Sigmoid colon (tissue), 7 donors: ENCODE data around the gene CHCHD6. TPM values are rescaled to one million over a fixed set of nuclear protein-coding genes. Genes with fewer than 3 reads are reported as not detected.

Experiments used
- DNase-seq: peaks from one replicate; pipeline ENCODE4 v3.0.0-alpha.2; 2019
- H3K27ac ChIP-seq, 4 donors: fragments of 200-600 bp; sonication (generic); one replicate each; pipeline ENCODE4 v1.5.1; 2016 to 2019; ENCODE audit warnings: mild to moderate bottlenecking in 1 of 4
- H3K27me3 ChIP-seq, 3 donors: fragments of 200-600 bp; sonication (generic); one replicate each; pipeline ENCODE4 v1.5.1; 2019; ENCODE audit warnings: mild to moderate bottlenecking in 1 of 3
- H3K36me3 ChIP-seq, 4 donors: fragments of 200-600 bp; sonication (generic); one replicate each; pipeline ENCODE4 v1.5.1; 2016 to 2019
- H3K4me1 ChIP-seq, 4 donors: fragments of 200-600 bp; sonication (generic); one replicate each; pipeline ENCODE4 v1.5.1; 2017 to 2019
- H3K4me3 ChIP-seq, 4 donors: fragments of 200-600 bp; sonication (generic); one replicate each; pipeline ENCODE4 v1.5.1; 2017 to 2019; ENCODE audit warnings: mild to moderate bottlenecking in 2 of 4, moderate library complexity in 1 of 4
- H3K9me3 ChIP-seq, 4 donors: fragments of 200-600 bp in 3 of 4; sonication (generic) in 3 of 4; one replicate each; pipeline versions ENCODE4 v1.5.1 to v1.6.1; 2013 to 2019
- CTCF ChIP-seq, 4 experiments: fragments of 450-650 bp in 3 of 4; fragments of 200-600 bp in 1 of 4; IDR thresholded peaks; one replicate each; pipeline ENCODE4 v1.5.1; 2016 to 2019; ENCODE audit warnings: antibody characterized with exemption in 4 of 4, mild to moderate bottlenecking in 3 of 4, moderate library complexity in 2 of 4
- EP300 ChIP-seq, 4 donors: sonication (generic); formaldehyde crosslinking; IDR thresholded peaks; one replicate each; pipeline ENCODE4 v1.6.1; 2017; ENCODE audit warnings: antibody characterized with exemption in 4 of 4
- POLR2A ChIP-seq, 2 donors: fragments of 450-650 bp; IDR thresholded peaks; one replicate each; pipeline ENCODE4 v1.6.1; 2016; ENCODE audit warnings: antibody characterized with exemption in 2 of 2, mild to moderate bottlenecking in 2 of 2, moderate library complexity in 2 of 2
- POLR2AphosphoS5 ChIP-seq, 4 donors: sonication (generic); formaldehyde crosslinking; IDR thresholded peaks; one replicate each; pipeline ENCODE4 v1.6.1; 2017; ENCODE audit warnings: antibody characterized with exemption in 4 of 4
- WGBS, 2 donors: extraction: QIAGEN DNeasy Blood & Tissue Kit; methylation state at CpG; one replicate each; pipeline ENCODE4 v1.1.7; 2013; 5-methylcytosine and 5-hydroxymethylcytosine counted together
- intact Hi-C: fragments of 100-400 bp; cut with DNase I; formaldehyde crosslinking; loops from one replicate; pipeline ENCODE4 v1.15.1; 2023
- polyA plus RNA-seq, 3 donors: library from polyadenylated mRNA; stranded (reverse); fragments of 200-250 nt; gene quantifications; one replicate each; pipeline ENCODE4 v1.2.3, GENCODE V29; 2013
- total RNA-seq, 4 donors: library from RNA; depleted of rRNA; stranded (reverse); fragments of >200 nt; gene quantifications; one replicate each; pipeline ENCODE4 v1.1.0, GENCODE V29; 2016
- donor health status: healthy with polysubstance abuse.
- donor health status: Bipolar disorder and iron deficiency.
- donor health status: healthy.

Gene CHCHD6
- total and polyA plus RNA-seq, 7 donors = 8.0 to 20.9 (median 14.4) TPM

GRCh38 chr3:126969586-126969985 lies 265.5 kb downstream of the CHCHD6 start:
- H3K27me3 ChIP-seq = peaks cover 0 to 18% (median 0%) of the 10 kb centered on the region in 3 donors
- no peak for DNase-seq
- 51 to 69% methylated on average over 7 of the region's 7 CpGs for WGBS, 2 donors
- peaks cover 0 to 3% (median 2%) of the 10 kb centered on the region in 4 donors for H3K9me3 ChIP-seq
- H3K27ac ChIP-seq = no peak overlapping the region
- no peaks in the 10 kb centered on the region for H3K36me3 ChIP-seq
- H3K4me1 ChIP-seq = peaks cover 0 to 9% (median 0%) of the 10 kb centered on the region in 4 donors
- intact Hi-C loops = no loop called here
- H3K4me3 ChIP-seq = no peak overlapping the region
- no peak for TF ChIP-seq POLR2A (IDR thresholded peaks at IDR 0.05)
- no peak for TF ChIP-seq POLR2AphosphoS5 (IDR thresholded peaks at IDR 0.05)
- TF ChIP-seq EP300 (IDR thresholded peaks at IDR 0.05) = no peak
- no peak for TF ChIP-seq CTCF (IDR thresholded peaks at IDR 0.05)

DNA sequence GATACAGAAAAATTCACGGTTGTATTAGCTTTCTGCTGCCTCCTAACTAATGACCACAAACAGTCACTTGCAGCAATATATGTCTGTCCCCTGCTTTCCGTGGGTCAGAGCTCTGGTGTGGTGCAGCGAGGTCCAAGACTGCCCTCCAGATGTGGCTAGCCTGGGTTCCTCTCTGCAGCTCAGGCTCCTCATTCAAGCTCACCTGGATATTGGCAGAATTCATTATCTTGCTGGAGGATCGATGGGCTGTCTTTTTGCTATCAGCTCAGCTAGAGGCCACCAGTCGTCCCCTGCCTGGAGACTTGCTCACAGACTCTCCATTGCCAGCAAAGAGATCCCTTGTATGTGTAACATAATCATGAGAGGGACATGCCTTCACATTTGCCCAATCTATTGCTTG lies 266.1 kb downstream of the CHCHD6 start:
- WGBS, 2 donors = 79 to 84% methylated on average over 5 of the region's 5 CpGs
- TF ChIP-seq POLR2A (IDR thresholded peaks at IDR 0.05) (no peak), EP300 (IDR thresholded peaks at IDR 0.05) (no peak), CTCF (IDR thresholded peaks at IDR 0.05) (no peak), POLR2AphosphoS5 (IDR thresholded peaks at IDR 0.05) (no peak)
- intact Hi-C loops = no loop called here
- Histone ChIP-seq H3K4me1 (peaks cover 0 to 9% (median 0%) of the 10 kb centered on the region in 4 donors), H3K27ac (no peak overlapping the region), H3K4me3 (no peak overlapping the region), H3K9me3 (peaks cover 0 to 6% (median 2%) of the 10 kb centered on the region in 4 donors), H3K36me3 (no peaks in the 10 kb centered on the region), H3K27me3 (peaks cover 0 to 18% (median 0%) of the 10 kb centered on the region in 3 donors)
- no peak for DNase-seq

GRCh38 chr3:126970921-126971320 lies 266.9 kb downstream of the CHCHD6 start:
- WGBS, 2 donors = 66 to 87% methylated on average over 5 of the region's 5 CpGs
- Histone ChIP-seq H3K4me3 (no peak overlapping the region), H3K27me3 (peaks cover 0 to 17% (median 0%) of the 10 kb centered on the region in 3 donors), H3K4me1 (peaks cover 0 to 9% (median 0%) of the 10 kb centered on the region in 4 donors), H3K9me3 (peaks cover 0 to 6% (median 2%) of the 10 kb centered on the region in 4 donors), H3K27ac (no peak overlapping the region), H3K36me3 (no peaks in the 10 kb centered on the region)
- no peak for DNase-seq
- intact Hi-C loops = no loop called here
- TF ChIP-seq EP300 (IDR thresholded peaks at IDR 0.05) = no peak
- no peak for TF ChIP-seq POLR2A (IDR thresholded peaks at IDR 0.05)
- no peak for TF ChIP-seq POLR2AphosphoS5 (IDR thresholded peaks at IDR 0.05)
- no peak for TF ChIP-seq CTCF (IDR thresholded peaks at IDR 0.05)

- 38 to 52% methylated on average over 13 of the region's 13 CpGs for WGBS, 2 donors
- Histone ChIP-seq H3K36me3 (no peaks in the 10 kb centered on the region), H3K9me3 (peaks cover 0 to 6% (median 2%) of the 10 kb centered on the region in 4 donors), H3K4me1 (peaks cover 0 to 9% (median 0%) of the 10 kb centered on the region in 4 donors), H3K4me3 (no peak overlapping the region), H3K27ac (peak overlapping the region in 1 of 4 donors; percentile 28), H3K27me3 (peaks cover 0 to 12% (median 0%) of the 10 kb centered on the region in 3 donors)
- TF ChIP-seq POLR2A (IDR thresholded peaks at IDR 0.05) (no peak), POLR2AphosphoS5 (IDR thresholded peaks at IDR 0.05) (peak in 1 of 4 donors; percentile 56), EP300 (IDR thresholded peaks at IDR 0.05) (peak in 2 of 4 donors; percentile 32 to 56), CTCF (IDR thresholded peaks at IDR 0.05) (no peak)
- DNase-seq = peak; percentile 88
- intact Hi-C loops = no loop called here
Observed at GRCh38 chr3:126971891-126972351, 267.9 kb downstream of the CHCHD6 start.

DNA sequence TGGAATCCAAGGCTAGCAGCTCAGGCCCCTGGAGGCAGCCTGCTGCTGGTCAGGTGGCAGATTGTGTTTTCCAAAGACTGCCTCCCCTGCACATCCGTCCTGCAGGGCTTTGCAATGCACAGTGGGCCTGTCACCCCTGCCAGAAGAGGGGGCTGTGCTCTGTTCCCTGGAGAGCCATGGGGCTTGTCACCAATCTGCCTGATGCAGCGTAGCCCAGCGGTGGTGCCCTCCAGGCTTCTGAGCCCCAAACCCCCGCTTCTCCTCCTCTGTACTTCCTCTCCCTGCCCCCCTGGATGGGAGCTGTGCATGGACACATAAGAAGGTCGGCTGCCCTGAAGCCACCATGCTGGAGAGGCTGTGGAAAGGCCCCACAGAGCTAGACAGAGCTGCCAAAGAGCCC lies 268.8 kb downstream of the CHCHD6 start:
- no peak for DNase-seq
- Histone ChIP-seq H3K4me1 (peaks cover 0 to 9% (median 0%) of the 10 kb centered on the region in 4 donors), H3K36me3 (no peaks in the 10 kb centered on the region), H3K27ac (no peak overlapping the region), H3K4me3 (no peak overlapping the region), H3K27me3 (peaks cover 0 to 12% (median 0%) of the 10 kb centered on the region in 3 donors), H3K9me3 (peaks cover 0 to 6% (median 2%) of the 10 kb centered on the region in 4 donors)
- TF ChIP-seq EP300 (IDR thresholded peaks at IDR 0.05) (no peak), POLR2AphosphoS5 (IDR thresholded peaks at IDR 0.05) (no peak), CTCF (IDR thresholded peaks at IDR 0.05) (no peak), POLR2A (IDR thresholded peaks at IDR 0.05) (no peak)
- 84 to 89% methylated on average over 5 of the region's 5 CpGs for WGBS, 2 donors
- intact Hi-C loops = no loop called here
